Sigmoid colon (tissue), 7 donors: Measurements from ENCODE around the gene IFIT1B. TPM values are rescaled to one million over a fixed set of nuclear protein-coding genes. Genes with fewer than 3 reads are reported as not detected.

ENCODE experiments used
- DNase-seq: peaks from one replicate; pipeline ENCODE4 v3.0.0-alpha.2; 2019
- H3K27ac ChIP-seq, 4 donors: fragments of 200-600 bp; sonication (generic); one replicate each; pipeline ENCODE4 v1.5.1; 2016 to 2019; ENCODE audit warnings: mild to moderate bottlenecking in 1 of 4
- H3K27me3 ChIP-seq, 3 donors: fragments of 200-600 bp; sonication (generic); one replicate each; pipeline ENCODE4 v1.5.1; 2019; ENCODE audit warnings: mild to moderate bottlenecking in 1 of 3
- H3K36me3 ChIP-seq, 4 donors: fragments of 200-600 bp; sonication (generic); one replicate each; pipeline ENCODE4 v1.5.1; 2016 to 2019
- H3K4me1 ChIP-seq, 4 donors: fragments of 200-600 bp; sonication (generic); one replicate each; pipeline ENCODE4 v1.5.1; 2017 to 2019
- H3K4me3 ChIP-seq, 4 donors: fragments of 200-600 bp; sonication (generic); one replicate each; pipeline ENCODE4 v1.5.1; 2017 to 2019; ENCODE audit warnings: mild to moderate bottlenecking in 2 of 4, moderate library complexity in 1 of 4
- H3K9me3 ChIP-seq, 4 donors: fragments of 200-600 bp in 3 of 4; sonication (generic) in 3 of 4; one replicate each; pipeline versions ENCODE4 v1.5.1 to v1.6.1; 2013 to 2019
- EP300 ChIP-seq, 4 donors: sonication (generic); formaldehyde crosslinking; IDR thresholded peaks; one replicate each; pipeline ENCODE4 v1.6.1; 2017; ENCODE audit warnings: antibody characterized with exemption in 4 of 4
- POLR2A ChIP-seq, 2 donors: fragments of 450-650 bp; IDR thresholded peaks; one replicate each; pipeline ENCODE4 v1.6.1; 2016; ENCODE audit warnings: antibody characterized with exemption in 2 of 2, mild to moderate bottlenecking in 2 of 2, moderate library complexity in 2 of 2
- POLR2AphosphoS5 ChIP-seq, 4 donors: sonication (generic); formaldehyde crosslinking; IDR thresholded peaks; one replicate each; pipeline ENCODE4 v1.6.1; 2017; ENCODE audit warnings: antibody characterized with exemption in 4 of 4
- WGBS, 2 donors: extraction: QIAGEN DNeasy Blood & Tissue Kit; methylation state at CpG; one replicate each; pipeline ENCODE4 v1.1.7; 2013; 5-methylcytosine and 5-hydroxymethylcytosine counted together
- intact Hi-C: fragments of 100-400 bp; cut with DNase I; formaldehyde crosslinking; loops from one replicate; pipeline ENCODE4 v1.15.1; 2023
- polyA plus RNA-seq, 3 donors: library from polyadenylated mRNA; stranded (reverse); fragments of 200-250 nt; gene quantifications; one replicate each; pipeline ENCODE4 v1.2.3, GENCODE V29; 2013
- total RNA-seq, 4 donors: library from RNA; depleted of rRNA; stranded (reverse); fragments of >200 nt; gene quantifications; one replicate each; pipeline ENCODE4 v1.1.0, GENCODE V29; 2016
- TF ChIP-seq, protein P1 (sequence below), 4 experiments: fragments of 450-650 bp in 3 of 4; fragments of 200-600 bp in 1 of 4; IDR thresholded peaks; one replicate each; pipeline ENCODE4 v1.5.1; 2016 to 2019; ENCODE audit warnings: antibody characterized with exemption in 4 of 4, mild to moderate bottlenecking in 3 of 4, moderate library complexity in 2 of 4
- donor health status: healthy with polysubstance abuse.
- donor health status: Bipolar disorder and iron deficiency.
- donor health status: healthy.

Gene IFIT1B
- total and polyA plus RNA-seq, 7 donors = not detected

DNA sequence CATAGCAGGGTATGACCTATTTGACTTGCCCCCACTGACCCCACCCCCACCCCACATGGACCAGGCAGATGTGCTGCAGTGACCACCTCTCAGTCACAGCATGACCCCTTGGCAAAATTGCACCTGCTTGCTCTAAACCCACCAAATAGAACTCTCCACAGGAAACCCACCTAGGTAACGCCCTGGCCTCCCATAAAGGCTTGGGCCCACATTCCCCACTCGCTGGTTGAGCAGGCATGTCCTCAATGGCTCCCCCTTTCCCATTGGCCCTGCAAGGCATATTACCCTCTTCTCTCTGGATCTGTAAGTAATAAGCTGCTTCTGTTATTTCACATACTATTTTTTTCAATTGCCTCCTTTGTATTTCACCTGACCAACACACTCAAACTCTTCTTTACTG, 17.3 kb downstream of the IFIT1B start:
- Histone ChIP-seq H3K4me1 (peaks cover 0 to 51% (median 42%) of the 10 kb centered on the region in 4 donors), H3K4me3 (no peak overlapping the region), H3K27ac (peak overlapping the region in 1 of 4 donors; percentile 2), H3K36me3 (no peaks in the 10 kb centered on the region), H3K9me3 (no peaks in the 10 kb centered on the region), H3K27me3 (no peaks in the 10 kb centered on the region)
- intact Hi-C loops = no loop called here
- TF ChIP-seq, protein P1, sequence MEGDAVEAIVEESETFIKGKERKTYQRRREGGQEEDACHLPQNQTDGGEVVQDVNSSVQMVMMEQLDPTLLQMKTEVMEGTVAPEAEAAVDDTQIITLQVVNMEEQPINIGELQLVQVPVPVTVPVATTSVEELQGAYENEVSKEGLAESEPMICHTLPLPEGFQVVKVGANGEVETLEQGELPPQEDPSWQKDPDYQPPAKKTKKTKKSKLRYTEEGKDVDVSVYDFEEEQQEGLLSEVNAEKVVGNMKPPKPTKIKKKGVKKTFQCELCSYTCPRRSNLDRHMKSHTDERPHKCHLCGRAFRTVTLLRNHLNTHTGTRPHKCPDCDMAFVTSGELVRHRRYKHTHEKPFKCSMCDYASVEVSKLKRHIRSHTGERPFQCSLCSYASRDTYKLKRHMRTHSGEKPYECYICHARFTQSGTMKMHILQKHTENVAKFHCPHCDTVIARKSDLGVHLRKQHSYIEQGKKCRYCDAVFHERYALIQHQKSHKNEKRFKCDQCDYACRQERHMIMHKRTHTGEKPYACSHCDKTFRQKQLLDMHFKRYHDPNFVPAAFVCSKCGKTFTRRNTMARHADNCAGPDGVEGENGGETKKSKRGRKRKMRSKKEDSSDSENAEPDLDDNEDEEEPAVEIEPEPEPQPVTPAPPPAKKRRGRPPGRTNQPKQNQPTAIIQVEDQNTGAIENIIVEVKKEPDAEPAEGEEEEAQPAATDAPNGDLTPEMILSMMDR (IDR thresholded peaks at IDR 0.05) = no peak
- no peak for DNase-seq
- WGBS, 2 donors = 94% methylated on average over 2 of the region's 2 CpGs

DNA sequence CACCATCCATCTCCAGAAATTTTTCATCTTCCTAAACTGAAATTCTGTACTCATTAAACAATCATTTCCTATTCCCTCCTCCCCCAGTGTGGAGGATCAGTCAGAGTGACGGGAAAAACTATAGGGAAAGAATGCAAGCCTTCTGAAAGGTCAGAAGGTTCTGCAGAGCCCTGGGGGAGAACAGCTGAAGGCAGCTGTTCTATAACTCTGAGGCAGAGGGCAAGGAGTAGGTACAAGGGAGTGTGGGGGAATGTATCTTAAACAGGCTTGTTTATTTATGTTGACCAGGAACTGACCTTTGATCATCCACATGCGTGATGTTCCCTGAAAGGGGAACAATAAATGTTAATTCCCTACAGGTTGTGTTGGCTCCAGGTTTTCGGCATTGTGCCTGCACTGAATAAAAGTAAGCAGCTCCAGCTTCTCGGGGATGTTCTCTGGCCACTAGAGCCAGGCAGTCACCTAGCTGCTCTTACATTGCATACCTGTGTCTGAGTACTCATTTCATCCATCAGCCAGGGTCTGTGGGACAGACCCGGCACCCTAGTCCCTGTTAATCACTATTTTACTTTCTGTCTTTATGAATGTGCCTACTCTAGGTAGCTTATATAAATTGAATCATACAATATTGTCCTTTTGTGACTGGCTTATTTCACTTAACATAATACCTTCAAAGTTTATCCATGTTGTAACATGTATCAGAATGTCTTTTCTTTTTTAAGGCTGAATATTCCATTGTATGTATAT, 20.3 kb downstream of the IFIT1B start:
- DNase-seq = no peak
- H3K4me1 ChIP-seq = peaks cover 0 to 27% (median 18%) of the 10 kb centered on the region in 4 donors
- TF ChIP-seq EP300 (IDR thresholded peaks at IDR 0.05) (no peak), POLR2A (IDR thresholded peaks at IDR 0.05) (no peak), POLR2AphosphoS5 (IDR thresholded peaks at IDR 0.05) (no peak)
- TF ChIP-seq, protein P1 (IDR thresholded peaks at IDR 0.05) = no peak
- 32 to 63% methylated on average over 5 of the region's 5 CpGs for WGBS, 2 donors
- no peaks in the 10 kb centered on the region for H3K27me3 ChIP-seq
- H3K9me3 ChIP-seq = no peaks in the 10 kb centered on the region
- no peak overlapping the region for H3K4me3 ChIP-seq
- H3K27ac ChIP-seq = no peak overlapping the region
- H3K36me3 ChIP-seq = peaks cover 0 to 13% (median 0%) of the 10 kb centered on the region in 4 donors
- intact Hi-C loops = no loop called here

DNA sequence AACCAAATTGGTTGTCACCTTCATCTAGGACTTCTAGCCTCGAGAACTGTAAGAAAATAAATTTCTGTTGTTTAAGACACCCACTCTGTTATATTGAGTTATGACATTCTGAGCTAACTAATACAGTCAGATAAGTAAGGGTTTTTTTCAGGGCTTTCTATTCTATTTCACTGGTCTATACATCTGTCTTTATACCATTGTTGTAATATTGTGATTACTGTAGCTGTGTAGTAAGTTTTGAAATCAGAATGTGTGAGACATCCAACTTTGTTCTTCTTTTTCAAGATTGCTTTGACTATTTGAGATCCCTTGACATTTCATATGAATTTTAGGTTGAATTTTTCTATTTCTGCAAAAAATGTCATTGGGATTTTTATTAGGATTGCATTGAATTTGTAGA, 22.1 kb downstream of the IFIT1B start:
- Histone ChIP-seq H3K9me3 (no peaks in the 10 kb centered on the region), H3K27ac (no peak overlapping the region), H3K4me3 (no peak overlapping the region), H3K27me3 (no peaks in the 10 kb centered on the region), H3K4me1 (peaks cover 0 to 11% (median 2%) of the 10 kb centered on the region in 4 donors), H3K36me3 (peaks cover 0 to 27% (median 2%) of the 10 kb centered on the region in 4 donors)
- TF ChIP-seq, protein P1 (IDR thresholded peaks at IDR 0.05) = no peak
- TF ChIP-seq POLR2AphosphoS5 (IDR thresholded peaks at IDR 0.05) = no peak
- TF ChIP-seq EP300 (IDR thresholded peaks at IDR 0.05) = no peak
- no peak for TF ChIP-seq POLR2A (IDR thresholded peaks at IDR 0.05)
- intact Hi-C loops = no loop called here
- 93 to 94% methylated on average over 1 of the region's 1 CpG for WGBS, 2 donors
- DNase-seq = no peak

DNA sequence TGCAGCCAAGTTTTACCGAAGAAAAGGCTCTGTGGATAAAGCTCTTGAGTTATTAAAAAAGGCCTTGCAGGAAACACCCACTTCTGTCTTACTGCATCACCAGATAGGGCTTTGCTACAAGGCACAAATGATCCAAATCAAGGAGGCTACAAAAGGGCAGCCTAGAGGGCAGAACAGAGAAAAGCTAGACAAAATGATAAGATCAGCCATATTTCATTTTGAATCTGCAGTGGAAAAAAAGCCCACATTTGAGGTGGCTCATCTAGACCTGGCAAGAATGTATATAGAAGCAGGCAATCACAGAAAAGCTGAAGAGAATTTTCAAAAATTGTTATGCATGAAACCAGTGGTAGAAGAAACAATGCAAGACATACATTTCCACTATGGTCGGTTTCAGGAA, 25.2 kb downstream of the IFIT1B start:
- peaks cover 0 to 27% (median 2%) of the 10 kb centered on the region in 4 donors for H3K36me3 ChIP-seq
- WGBS, 2 donors = 92 to 95% methylated on average over 2 of the region's 2 CpGs
- intact Hi-C loops = no loop called here

More for the DNA sequence above, 25.2 kb downstream of the IFIT1B start:
- H3K4me1 ChIP-seq = peaks cover 0 to 3% (median 0%) of the 10 kb centered on the region in 4 donors
- H3K27ac ChIP-seq = no peak overlapping the region
- no peak overlapping the region for H3K4me3 ChIP-seq
- DNase-seq = no peak
- TF ChIP-seq, protein P1 (IDR thresholded peaks at IDR 0.05) = no peak
- no peak for TF ChIP-seq EP300 (IDR thresholded peaks at IDR 0.05)
- no peak for TF ChIP-seq POLR2A (IDR thresholded peaks at IDR 0.05)
- no peaks in the 10 kb centered on the region for H3K9me3 ChIP-seq
- H3K27me3 ChIP-seq = no peaks in the 10 kb centered on the region
